ENCODE measurements around the gene S100A1. TPM values are rescaled to one million over a fixed set of nuclear protein-coding genes. Genes with fewer than 3 reads are reported as not detected.

S100A1 gene
- total and polyA plus RNA-seq, 10 of the 15 experiments (the other 5 are each of a cell fraction or from before 2014, with no cell fraction given) = 0.13 to 0.29 TPM; not detected in 8

DNA sequence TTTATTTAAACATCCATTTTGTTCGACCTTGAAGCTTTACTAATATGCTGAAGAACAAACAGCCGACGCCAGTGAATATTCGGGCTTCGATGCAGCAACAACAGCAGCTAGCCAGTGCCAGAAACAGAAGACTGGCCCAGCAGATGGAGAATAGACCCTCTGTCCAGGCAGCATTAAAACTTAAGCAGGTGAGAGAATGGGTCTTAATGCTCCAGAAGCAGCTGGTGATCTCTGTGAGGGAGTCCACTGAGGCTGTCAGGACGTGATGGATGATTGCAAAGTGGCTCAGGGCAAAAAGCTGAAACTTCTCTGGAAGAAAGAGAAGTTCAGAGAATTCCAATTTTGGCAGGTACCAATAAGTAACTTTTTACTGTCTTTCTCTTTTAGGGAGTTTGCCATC lies 10.0 kb downstream of the S100A1 start (continued):
- TF ChIP-seq, protein P1, sequence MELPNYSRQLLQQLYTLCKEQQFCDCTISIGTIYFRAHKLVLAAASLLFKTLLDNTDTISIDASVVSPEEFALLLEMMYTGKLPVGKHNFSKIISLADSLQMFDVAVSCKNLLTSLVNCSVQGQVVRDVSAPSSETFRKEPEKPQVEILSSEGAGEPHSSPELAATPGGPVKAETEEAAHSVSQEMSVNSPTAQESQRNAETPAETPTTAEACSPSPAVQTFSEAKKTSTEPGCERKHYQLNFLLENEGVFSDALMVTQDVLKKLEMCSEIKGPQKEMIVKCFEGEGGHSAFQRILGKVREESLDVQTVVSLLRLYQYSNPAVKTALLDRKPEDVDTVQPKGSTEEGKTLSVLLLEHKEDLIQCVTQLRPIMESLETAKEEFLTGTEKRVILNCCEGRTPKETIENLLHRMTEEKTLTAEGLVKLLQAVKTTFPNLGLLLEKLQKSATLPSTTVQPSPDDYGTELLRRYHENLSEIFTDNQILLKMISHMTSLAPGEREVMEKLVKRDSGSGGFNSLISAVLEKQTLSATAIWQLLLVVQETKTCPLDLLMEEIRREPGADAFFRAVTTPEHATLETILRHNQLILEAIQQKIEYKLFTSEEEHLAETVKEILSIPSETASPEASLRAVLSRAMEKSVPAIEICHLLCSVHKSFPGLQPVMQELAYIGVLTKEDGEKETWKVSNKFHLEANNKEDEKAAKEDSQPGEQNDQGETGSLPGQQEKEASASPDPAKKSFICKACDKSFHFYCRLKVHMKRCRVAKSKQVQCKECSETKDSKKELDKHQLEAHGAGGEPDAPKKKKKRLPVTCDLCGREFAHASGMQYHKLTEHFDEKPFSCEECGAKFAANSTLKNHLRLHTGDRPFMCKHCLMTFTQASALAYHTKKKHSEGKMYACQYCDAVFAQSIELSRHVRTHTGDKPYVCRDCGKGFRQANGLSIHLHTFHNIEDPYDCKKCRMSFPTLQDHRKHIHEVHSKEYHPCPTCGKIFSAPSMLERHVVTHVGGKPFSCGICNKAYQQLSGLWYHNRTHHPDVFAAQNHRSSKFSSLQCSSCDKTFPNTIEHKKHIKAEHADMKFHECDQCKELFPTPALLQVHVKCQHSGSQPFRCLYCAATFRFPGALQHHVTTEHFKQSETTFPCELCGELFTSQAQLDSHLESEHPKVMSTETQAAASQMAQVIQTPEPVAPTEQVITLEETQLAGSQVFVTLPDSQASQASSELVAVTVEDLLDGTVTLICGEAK (IDR thresholded peaks at IDR 0.05; ENCODE audit: borderline replicate concordance) = no peak

DNA sequence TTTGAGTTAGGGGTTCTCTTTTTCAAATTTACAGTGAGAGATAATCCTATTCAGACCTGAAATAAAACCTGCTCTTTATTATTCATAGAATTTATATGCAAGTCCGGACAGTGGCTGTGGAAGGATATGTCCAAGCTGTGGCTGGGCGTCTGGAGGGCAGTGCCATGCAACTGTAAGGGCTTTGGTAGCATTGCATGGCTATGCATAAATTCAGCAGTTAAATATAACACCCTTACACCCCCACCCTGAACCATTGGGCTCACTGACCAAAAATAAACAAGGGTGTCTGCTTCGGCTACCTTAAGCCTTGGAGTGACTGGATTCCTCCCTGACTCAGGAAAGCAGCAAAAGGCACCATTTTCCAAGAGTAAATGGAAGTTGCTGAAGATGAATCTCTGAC lies 11.0 kb downstream of the S100A1 start:
- H3K9ac ChIP-seq (ENCODE audit: control insufficient read depth, insufficient read depth, low read length) = no peak overlapping the region
- POLR2A ChIA-PET = no interaction called here
- no peaks in the 10 kb centered on the region for H3K4me1 ChIP-seq (ENCODE audit: control insufficient read depth, insufficient read depth, low read length)
- 93% methylated on average over 3 of the region's 3 CpGs for WGBS (ENCODE audit: insufficient coverage, insufficient replicate concordance, low lambda C conversion rate, missing lambda C conversion rate)
- CTCF ChIA-PET = interaction anchor here (1.0 to 1.7 kb wide), 4 partner anchors 61 to 128 kb away, joined by 3 to 6 read pairs (median 4); no protein-coding TSS in a partner anchor
- no peak overlapping the region for H3K4me3 ChIP-seq
- H3K4me2 ChIP-seq (ENCODE audit: control insufficient read depth, insufficient read depth) = no peak overlapping the region
- in situ Hi-C loops (cut with MboI) = no loop called here
- H3K27me3 ChIP-seq (replicated peaks in 1 of 2; ENCODE audit: control insufficient read depth in 2 of 2, insufficient read depth in 2 of 2, low read length in 1 of 2) = no peaks in the 10 kb centered on the region
- no peaks in the 10 kb centered on the region for H4K20me1 ChIP-seq (ENCODE audit: control insufficient read depth, insufficient read depth)
- RAD21 ChIA-PET (ENCODE audit: unreplicated experiment) = no interaction called here
- SMC1A ChIA-PET (ENCODE audit: uncharacterized antibody, unreplicated experiment) = interaction anchor here (0.8 kb wide), 1 partner anchor 46 kb away, joined by 3 read pairs; no protein-coding TSS in a partner anchor
- intact Hi-C loops (cut with micrococcal nuclease; ENCODE audit: unreplicated experiment) = no loop called here
- ATAC-seq = no peak
- FAIRE-seq = no peak
- H3K36me3 ChIP-seq (ENCODE audit: control insufficient read depth in 2 of 2, insufficient read depth in 2 of 2, low read length in 1 of 2) = peaks cover 5 to 57% of the 10 kb centered on the region in 2 experiments
- no peak overlapping the region for H3K27ac ChIP-seq (ENCODE audit: control insufficient read depth, insufficient read depth)
- no peak for DNase-seq (ENCODE audit: low read depth, low spot score)
- peaks cover 30% of the 10 kb centered on the region for H3K79me2 ChIP-seq (ENCODE audit: control insufficient read depth, insufficient read depth, low read length)
- BruUV-seq (replicated peaks) = no TSS peak
- no peak overlapping the region for H2AFZ ChIP-seq (ENCODE audit: control insufficient read depth, low read depth, low read length)
- H3K9me3 ChIP-seq (replicated peaks; ENCODE audit: control insufficient read depth, insufficient read depth, low read length) = no peaks in the 10 kb centered on the region
- TF ChIP-seq PML (IDR thresholded peaks at IDR 0.05; ENCODE audit: low read length) (no peak), POLR2A (IDR thresholded peaks at IDR 0.05; ENCODE audit: low read depth, low read length) (no peak), SMAD5 (IDR thresholded peaks at IDR 0.05; ENCODE audit: low read depth) (no peak), POLR2AphosphoS2 (IDR thresholded peaks at IDR 0.05; ENCODE audit: low read depth, low read length) (no peak), ASH2L (IDR thresholded peaks at IDR 0.05; ENCODE audit: borderline replicate concordance, low read depth) (no peak), POLR2AphosphoS5 (IDR thresholded peaks at IDR 0.05; ENCODE audit: low read length) (no peak)
- TF ChIP-seq, protein P2, sequence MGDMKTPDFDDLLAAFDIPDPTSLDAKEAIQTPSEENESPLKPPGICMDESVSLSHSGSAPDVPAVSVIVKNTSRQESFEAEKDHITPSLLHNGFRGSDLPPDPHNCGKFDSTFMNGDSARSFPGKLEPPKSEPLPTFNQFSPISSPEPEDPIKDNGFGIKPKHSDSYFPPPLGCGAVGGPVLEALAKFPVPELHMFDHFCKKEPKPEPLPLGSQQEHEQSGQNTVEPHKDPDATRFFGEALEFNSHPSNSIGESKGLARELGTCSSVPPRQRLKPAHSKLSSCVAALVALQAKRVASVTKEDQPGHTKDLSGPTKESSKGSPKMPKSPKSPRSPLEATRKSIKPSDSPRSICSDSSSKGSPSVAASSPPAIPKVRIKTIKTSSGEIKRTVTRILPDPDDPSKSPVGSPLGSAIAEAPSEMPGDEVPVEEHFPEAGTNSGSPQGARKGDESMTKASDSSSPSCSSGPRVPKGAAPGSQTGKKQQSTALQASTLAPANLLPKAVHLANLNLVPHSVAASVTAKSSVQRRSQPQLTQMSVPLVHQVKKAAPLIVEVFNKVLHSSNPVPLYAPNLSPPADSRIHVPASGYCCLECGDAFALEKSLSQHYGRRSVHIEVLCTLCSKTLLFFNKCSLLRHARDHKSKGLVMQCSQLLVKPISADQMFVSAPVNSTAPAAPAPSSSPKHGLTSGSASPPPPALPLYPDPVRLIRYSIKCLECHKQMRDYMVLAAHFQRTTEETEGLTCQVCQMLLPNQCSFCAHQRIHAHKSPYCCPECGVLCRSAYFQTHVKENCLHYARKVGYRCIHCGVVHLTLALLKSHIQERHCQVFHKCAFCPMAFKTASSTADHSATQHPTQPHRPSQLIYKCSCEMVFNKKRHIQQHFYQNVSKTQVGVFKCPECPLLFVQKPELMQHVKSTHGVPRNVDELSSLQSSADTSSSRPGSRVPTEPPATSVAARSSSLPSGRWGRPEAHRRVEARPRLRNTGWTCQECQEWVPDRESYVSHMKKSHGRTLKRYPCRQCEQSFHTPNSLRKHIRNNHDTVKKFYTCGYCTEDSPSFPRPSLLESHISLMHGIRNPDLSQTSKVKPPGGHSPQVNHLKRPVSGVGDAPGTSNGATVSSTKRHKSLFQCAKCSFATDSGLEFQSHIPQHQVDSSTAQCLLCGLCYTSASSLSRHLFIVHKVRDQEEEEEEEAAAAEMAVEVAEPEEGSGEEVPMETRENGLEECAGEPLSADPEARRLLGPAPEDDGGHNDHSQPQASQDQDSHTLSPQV (IDR thresholded peaks at IDR 0.05) = no peak
- TF ChIP-seq, protein P3, sequence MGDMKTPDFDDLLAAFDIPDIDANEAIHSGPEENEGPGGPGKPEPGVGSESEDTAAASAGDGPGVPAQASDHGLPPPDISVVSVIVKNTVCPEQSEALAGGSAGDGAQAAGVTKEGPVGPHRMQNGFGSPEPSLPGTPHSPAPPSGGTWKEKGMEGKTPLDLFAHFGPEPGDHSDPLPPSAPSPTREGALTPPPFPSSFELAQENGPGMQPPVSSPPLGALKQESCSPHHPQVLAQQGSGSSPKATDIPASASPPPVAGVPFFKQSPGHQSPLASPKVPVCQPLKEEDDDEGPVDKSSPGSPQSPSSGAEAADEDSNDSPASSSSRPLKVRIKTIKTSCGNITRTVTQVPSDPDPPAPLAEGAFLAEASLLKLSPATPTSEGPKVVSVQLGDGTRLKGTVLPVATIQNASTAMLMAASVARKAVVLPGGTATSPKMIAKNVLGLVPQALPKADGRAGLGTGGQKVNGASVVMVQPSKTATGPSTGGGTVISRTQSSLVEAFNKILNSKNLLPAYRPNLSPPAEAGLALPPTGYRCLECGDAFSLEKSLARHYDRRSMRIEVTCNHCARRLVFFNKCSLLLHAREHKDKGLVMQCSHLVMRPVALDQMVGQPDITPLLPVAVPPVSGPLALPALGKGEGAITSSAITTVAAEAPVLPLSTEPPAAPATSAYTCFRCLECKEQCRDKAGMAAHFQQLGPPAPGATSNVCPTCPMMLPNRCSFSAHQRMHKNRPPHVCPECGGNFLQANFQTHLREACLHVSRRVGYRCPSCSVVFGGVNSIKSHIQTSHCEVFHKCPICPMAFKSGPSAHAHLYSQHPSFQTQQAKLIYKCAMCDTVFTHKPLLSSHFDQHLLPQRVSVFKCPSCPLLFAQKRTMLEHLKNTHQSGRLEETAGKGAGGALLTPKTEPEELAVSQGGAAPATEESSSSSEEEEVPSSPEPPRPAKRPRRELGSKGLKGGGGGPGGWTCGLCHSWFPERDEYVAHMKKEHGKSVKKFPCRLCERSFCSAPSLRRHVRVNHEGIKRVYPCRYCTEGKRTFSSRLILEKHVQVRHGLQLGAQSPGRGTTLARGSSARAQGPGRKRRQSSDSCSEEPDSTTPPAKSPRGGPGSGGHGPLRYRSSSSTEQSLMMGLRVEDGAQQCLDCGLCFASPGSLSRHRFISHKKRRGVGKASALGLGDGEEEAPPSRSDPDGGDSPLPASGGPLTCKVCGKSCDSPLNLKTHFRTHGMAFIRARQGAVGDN (IDR thresholded peaks at IDR 0.05) = no peak
- TF ChIP-seq, protein P4, sequence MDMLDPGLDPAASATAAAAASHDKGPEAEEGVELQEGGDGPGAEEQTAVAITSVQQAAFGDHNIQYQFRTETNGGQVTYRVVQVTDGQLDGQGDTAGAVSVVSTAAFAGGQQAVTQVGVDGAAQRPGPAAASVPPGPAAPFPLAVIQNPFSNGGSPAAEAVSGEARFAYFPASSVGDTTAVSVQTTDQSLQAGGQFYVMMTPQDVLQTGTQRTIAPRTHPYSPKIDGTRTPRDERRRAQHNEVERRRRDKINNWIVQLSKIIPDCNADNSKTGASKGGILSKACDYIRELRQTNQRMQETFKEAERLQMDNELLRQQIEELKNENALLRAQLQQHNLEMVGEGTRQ (IDR thresholded peaks at IDR 0.05; ENCODE audit: borderline replicate concordance, low read depth, low read length) = no peak
